Skeletal muscle cell (primary cell): ENCODE measurements around the gene COMMD9.

Experiments
- DNase-seq: peaks from one replicate; pipeline ENCODE4 v3.0.0-alpha.2; 2010; ENCODE audit warnings: low read depth
- H3K4me3 ChIP-seq: 2 replicates; pipeline ENCODE4 v1.5.1; 2011; ENCODE audit warnings: low read depth, mild to moderate bottlenecking, control low read depth, low read length, moderate library complexity

Gene COMMD9

DNA sequence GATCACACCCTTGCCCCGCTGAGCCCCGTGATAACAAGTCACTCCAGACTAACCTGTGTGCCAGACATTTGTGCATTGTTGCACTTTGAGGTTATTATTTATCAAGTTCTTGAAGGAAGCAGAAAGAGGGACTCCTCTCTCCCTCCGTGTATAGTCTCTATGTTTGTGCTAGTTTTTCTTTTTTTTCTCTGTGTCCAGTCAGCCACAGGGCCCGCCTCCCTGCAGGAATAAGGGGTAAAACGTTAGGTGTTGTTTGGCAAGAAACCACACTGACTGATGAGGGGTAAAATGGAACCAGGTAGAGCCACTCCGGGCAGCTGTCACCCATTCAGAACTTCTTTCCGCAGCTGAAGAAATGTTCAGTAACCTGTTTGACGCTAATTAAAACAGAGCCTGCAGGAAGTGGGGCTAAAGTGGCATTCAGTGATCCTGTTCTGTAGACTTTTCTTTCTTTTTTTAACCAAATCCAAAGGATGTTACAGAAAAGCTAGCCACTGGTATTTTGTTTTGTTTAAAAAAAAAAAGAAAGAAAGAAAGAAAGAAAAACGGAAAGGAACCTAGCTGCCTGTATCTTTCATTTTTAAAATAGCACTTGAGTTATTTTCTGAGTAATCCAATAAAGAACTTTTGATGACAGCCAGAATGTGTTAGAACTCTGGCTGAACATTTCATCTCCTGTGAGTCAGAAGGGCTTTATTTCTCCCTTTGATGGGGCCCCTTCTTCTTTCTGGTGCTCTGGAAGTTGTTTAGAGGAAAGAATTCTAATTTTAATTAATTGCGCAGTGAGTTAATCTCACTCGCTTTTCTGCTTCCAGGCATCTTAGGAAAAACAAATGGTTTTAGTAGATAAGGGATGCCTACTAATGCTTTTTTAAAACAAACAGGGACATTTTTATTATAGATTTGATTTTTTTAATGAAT lies 58.2 kb downstream of the COMMD9 start:
- DNase-seq, result peak; percentile 36
- no peak overlapping the region for H3K4me3 ChIP-seq

- no peak for DNase-seq
Observed at GRCh38 chr11:36229091-36229705, 60.0 kb downstream of the COMMD9 start.

GRCh38 chr11:36228689-36229088 lies 60.5 kb downstream of the COMMD9 start:
- DNase-seq, result no peak
- no peak overlapping the region for H3K4me3 ChIP-seq

More at GRCh38 chr11:36229091-36229705, 60.0 kb downstream of the COMMD9 start:
- no peak overlapping the region for H3K4me3 ChIP-seq

DNA sequence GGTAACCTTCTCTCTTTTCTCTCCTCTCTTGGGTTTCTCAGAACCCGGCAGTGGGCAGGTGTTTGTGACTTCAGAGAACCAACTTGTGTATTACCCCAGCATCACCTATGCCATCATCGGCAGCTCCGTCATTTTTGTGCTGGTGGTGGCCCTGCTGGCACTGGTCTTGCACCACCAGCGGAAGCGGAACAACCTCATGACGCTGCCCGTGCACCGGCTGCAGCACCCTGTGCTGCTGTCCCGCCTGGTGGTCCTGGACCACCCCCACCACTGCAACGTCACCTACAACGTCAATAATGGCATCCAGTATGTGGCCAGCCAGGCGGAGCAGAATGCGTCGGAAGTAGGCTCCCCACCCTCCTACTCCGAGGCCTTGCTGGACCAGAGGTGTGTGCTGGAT lies 62.2 kb downstream of the COMMD9 start:
- no peak overlapping the region for H3K4me3 ChIP-seq
- DNase-seq, result no peak

DNA sequence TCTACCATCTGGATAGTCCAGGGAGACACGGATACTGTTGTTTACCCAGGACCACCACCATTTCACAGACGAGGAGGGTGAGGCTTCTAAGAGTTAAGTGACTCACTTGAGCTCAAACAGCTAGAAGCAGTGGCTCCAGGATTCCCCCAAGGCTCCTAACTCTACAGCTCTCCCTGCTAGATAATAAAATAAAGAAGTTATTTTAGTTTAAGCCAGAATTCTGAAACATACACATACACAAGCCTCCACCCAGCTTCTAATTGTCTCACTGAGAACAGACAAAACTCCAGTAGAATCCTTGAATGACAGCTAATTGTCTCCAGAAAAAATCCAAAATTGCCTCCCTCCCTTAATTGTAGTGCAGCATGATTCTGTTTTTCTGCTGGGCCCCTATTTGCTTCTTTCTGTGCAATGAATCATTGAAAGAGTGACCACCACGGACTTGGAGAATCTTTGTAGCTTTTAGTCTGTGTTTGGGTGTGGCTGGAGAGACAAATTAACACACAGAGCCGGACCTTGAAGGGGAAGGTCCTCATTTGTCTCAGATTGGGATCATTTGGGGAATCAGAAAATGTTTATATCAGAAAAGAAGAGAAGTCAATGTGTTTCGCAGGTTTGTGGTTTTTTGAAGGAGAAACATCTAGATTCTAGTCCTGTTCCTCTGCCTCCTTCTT lies 64.9 kb downstream of the COMMD9 start:
- DNase-seq, result no peak
- no peak overlapping the region for H3K4me3 ChIP-seq

DNA sequence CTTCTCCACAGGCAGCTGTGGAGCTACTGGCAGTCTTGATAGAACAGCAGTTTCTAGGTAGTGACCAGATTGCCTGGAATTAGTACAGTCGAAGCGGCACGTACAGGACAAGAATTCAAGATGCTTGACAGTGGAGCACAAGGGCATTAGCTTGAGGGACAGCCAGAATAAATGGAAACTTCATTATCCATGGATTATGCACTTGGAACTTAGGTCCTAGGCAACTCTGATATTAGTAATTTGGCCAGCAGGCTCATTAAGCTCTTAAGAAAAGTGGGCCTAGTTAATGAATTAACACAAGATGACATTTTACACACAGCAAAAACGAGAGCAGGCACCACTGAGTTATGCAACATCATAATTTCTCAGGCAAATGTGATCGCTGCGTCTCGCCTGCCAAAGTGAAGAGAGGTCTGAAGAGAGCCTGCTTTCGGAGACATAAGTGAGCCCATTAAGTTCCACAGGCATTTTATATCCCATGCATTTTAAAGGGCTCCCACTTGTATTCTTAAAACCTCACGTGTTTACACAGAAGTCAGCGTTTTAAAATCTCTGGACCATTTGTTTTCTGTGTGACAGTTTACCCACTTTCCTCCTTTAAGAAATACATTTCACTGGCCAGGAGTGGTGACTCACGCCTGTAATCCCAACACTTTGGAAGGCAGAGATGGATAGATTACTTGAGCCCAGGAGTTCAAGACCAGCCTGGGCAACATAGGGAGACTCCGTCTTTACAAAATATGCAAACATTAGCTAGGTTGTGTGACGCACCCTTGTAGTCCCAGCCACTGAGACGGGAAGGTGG lies 66.2 kb downstream of the COMMD9 start:
- DNase-seq, result no peak
- H3K4me3 ChIP-seq, result no peak overlapping the region
